ENCODE data around the gene FXYD4.

The FXYD4 gene

GRCh38 chr10:43396928-43397624 is 25.6 kb downstream of the FXYD4 start:
- DNase-seq = peak; percentile 68

GRCh38 chr10:43398939-43399319 is 27.5 kb downstream of the FXYD4 start:
- no peak for DNase-seq

- DNase-seq = no peak
These were observed 28.2 kb downstream of the FXYD4 start for GRCh38 chr10:43399320-43400310.

GRCh38 chr10:43401627-43402026 is 30.2 kb downstream of the FXYD4 start:
- no peak for DNase-seq

- DNase-seq = no peak
These were observed 30.7 kb downstream of the FXYD4 start for GRCh38 chr10:43402176-43402575.

GRCh38 chr10:43402880-43403452 is 31.5 kb downstream of the FXYD4 start:
- DNase-seq = no peak

- no peak for DNase-seq
These were observed 32.7 kb downstream of the FXYD4 start for GRCh38 chr10:43403911-43404703.

GRCh38 chr10:43404704-43405084 is 33.3 kb downstream of the FXYD4 start:
- no peak for DNase-seq

- peak; percentile 46 for DNase-seq
These were observed 35.7 kb downstream of the FXYD4 start for GRCh38 chr10:43407148-43407575.

GRCh38 chr10:43407576-43408330 is 36.3 kb downstream of the FXYD4 start:
- peak; percentile 63 for DNase-seq

GRCh38 chr10:43408331-43408709 is 36.9 kb downstream of the FXYD4 start:
- no peak for DNase-seq

GRCh38 chr10:43408710-43409384 is 37.4 kb downstream of the FXYD4 start, which contains the start of gene HNRNPF:
HNRNPF (minus strand) TSS chr10:43409186; CDS start chr10:43387884, 21,302 bp downstream.
- peak; percentile 88 for DNase-seq

GRCh38 chr10:43409385-43410109 is 38.1 kb downstream of the FXYD4 start:
- peak; percentile 54 for DNase-seq

GRCh38 chr10:43410345-43410744 is 38.9 kb downstream of the FXYD4 start:
- no peak for DNase-seq

GRCh38 chr10:43411536-43411935 is 40.1 kb downstream of the FXYD4 start:
- DNase-seq = no peak

- DNase-seq = no peak
These were observed 44.1 kb downstream of the FXYD4 start for GRCh38 chr10:43415544-43415943.

GRCh38 chr10:43417950-43418768 is 46.7 kb downstream of the FXYD4 start:
- no peak for DNase-seq

- DNase-seq = no peak
These were observed 48.5 kb downstream of the FXYD4 start for GRCh38 chr10:43419997-43420368.

- peak; percentile 86 for DNase-seq
These were observed 49.1 kb downstream of the FXYD4 start for GRCh38 chr10:43420369-43421200.

All from activated gamma-delta T cell (primary cell).